Kidney (tissue), 14 donors: ENCODE measurements around the gene CMTM4. TPM values are rescaled to one million over a fixed set of nuclear protein-coding genes. Genes with fewer than 3 reads are reported as not detected.
A peak's percentile ranks its signal among the peaks of the same experiment; 100 is the strongest.

Source experiments
- DNase-seq, 5 donors: peaks; one replicate each; pipeline ENCODE4 v3.0.0-alpha.2; 2013 to 2020
- FAIRE-seq: peaks from 2 replicates; lab custom pipeline; 2012; peaks lifted over from hg19 to GRCh38; lab: Jason Lieb, UNC
- H3K27ac ChIP-seq, 2 donors: one replicate each; pipeline ENCODE4 v1.7.0; 2013; ENCODE audit warnings: low read depth in 2 of 2, low read length in 2 of 2, inconsistent platforms in 1 of 2
- H3K27me3 ChIP-seq: one replicate; pipeline ENCODE4 v1.7.1; 2013; ENCODE audit warnings: low read length, inconsistent platforms; ENCODE audit not compliant: control insufficient read depth, insufficient read depth
- H3K36me3 ChIP-seq, 3 donors: one replicate each; pipeline versions ENCODE4 v1.7.0 to v1.7.1; 2013; ENCODE audit warnings: low read length in 3 of 3, control low read depth in 1 of 3, inconsistent platforms in 1 of 3; ENCODE audit not compliant: insufficient read depth in 3 of 3, control insufficient read depth in 2 of 3
- H3K4me1 ChIP-seq, 3 donors: one replicate each; pipeline versions ENCODE4 v1.7.0 to v1.7.1; 2013; ENCODE audit warnings: low read length in 3 of 3, inconsistent platforms in 1 of 3, low read depth in 1 of 3; ENCODE audit not compliant: control insufficient read depth in 2 of 3, insufficient read depth in 2 of 3
- H3K4me3 ChIP-seq, 3 donors: one replicate each; pipeline versions ENCODE4 v1.7.0 to v1.8.1; 2013; ENCODE audit warnings: low read length in 3 of 3, control low read depth in 1 of 3, inconsistent platforms in 1 of 3
- H3K9ac ChIP-seq, 3 donors: one replicate each; pipeline versions ENCODE4 v1.7.0 to v1.7.1; 2013; ENCODE audit warnings: low read length in 3 of 3, control low read depth in 1 of 3, inconsistent platforms in 1 of 3
- H3K9me3 ChIP-seq, 3 donors: one replicate each; pipeline versions ENCODE4 v1.7.0 to v1.7.1; 2013; ENCODE audit warnings: low read length in 3 of 3, control low read depth in 1 of 3, inconsistent platforms in 1 of 3; ENCODE audit not compliant: control insufficient read depth in 2 of 3, insufficient read depth in 1 of 3
- intact Hi-C: fragments of 100-400 bp; cut with DNase I; formaldehyde crosslinking; loops from one replicate; pipeline ENCODE4 v1.11.1; 2022
- polyA plus RNA-seq: library from polyadenylated mRNA; stranded (reverse); fragments of 350-450 nt; fragmentation: Illumina TruSeq; extraction: RNeasy Lipid Tissue Mini Kit (QIAGEN cat#74804); gene quantifications from one replicate; pipeline ENCODE4 v1.2.3, GENCODE V29; 2014; ENCODE audit warnings: low read depth, low replicate concordance; ENCODE audit not compliant: insufficient read depth
- total RNA-seq: library from RNA; stranded (reverse); fragmentation: NEBNext Ultra II Directional; extraction: Animal tissue kit (Norgen Biotek cat#: 25700); gene quantifications from one replicate; pipeline ENCODE4 v1.2.1, GENCODE V29; 2021
- TF ChIP-seq, protein P1 (sequence below): IDR thresholded peaks from 3 replicates; pipeline ENCODE4 v1.5.1; 2012; ENCODE audit warnings: mild to moderate bottlenecking, moderate library complexity, borderline replicate concordance; ENCODE audit not compliant: insufficient read depth; ENCODE audit errors: extremely low read depth
- donor health status: control.
- donor health status: control.
- donor health status: control.
- donor health status: control.
- donor health status: control.
- donor health status: DM: yes; HTN: yes; CAD: no.
- donor health status: Normal renal cell carcinoma (clear cell type).

Gene CMTM4
- total and polyA plus RNA-seq, 2 donors from 2014 or later: 43.2 to 82.2 TPM

DNA sequence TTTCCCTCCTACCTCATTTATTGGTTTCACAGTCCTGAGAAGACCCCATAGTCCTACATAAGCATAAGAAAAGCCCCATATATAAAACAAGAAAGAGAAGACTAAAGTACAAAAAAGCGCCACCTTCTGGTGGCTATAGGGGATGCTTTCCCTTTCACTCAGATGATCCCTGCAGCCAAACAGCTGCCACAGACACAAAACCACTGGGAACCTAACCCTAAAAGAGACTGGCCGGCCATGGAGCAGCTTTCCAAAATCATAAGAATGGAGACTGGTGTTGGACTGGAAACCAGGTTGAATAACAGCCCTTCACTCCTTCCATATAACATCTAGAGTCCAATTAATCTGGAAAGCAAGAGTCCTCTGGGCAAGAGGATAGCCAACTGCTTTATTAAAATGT is 43.5 kb upstream of the CMTM4 start:
- Histone ChIP-seq H3K27me3 (no peaks in the 10 kb centered on the region), H3K36me3 (peaks cover 5 to 44% (median 23%) of the 10 kb centered on the region in 3 donors), H3K4me1 (peaks cover 0 to 17% (median 14%) of the 10 kb centered on the region in 3 donors), H3K9ac (peak overlapping the region in 1 of 3 donors; percentile 43), H3K4me3 (no peak overlapping the region), H3K27ac (peak overlapping the region in 1 of 2 donors; percentile 71), H3K9me3 (no peaks in the 10 kb centered on the region)
- TF ChIP-seq, protein P1, sequence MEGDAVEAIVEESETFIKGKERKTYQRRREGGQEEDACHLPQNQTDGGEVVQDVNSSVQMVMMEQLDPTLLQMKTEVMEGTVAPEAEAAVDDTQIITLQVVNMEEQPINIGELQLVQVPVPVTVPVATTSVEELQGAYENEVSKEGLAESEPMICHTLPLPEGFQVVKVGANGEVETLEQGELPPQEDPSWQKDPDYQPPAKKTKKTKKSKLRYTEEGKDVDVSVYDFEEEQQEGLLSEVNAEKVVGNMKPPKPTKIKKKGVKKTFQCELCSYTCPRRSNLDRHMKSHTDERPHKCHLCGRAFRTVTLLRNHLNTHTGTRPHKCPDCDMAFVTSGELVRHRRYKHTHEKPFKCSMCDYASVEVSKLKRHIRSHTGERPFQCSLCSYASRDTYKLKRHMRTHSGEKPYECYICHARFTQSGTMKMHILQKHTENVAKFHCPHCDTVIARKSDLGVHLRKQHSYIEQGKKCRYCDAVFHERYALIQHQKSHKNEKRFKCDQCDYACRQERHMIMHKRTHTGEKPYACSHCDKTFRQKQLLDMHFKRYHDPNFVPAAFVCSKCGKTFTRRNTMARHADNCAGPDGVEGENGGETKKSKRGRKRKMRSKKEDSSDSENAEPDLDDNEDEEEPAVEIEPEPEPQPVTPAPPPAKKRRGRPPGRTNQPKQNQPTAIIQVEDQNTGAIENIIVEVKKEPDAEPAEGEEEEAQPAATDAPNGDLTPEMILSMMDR: peak; percentile 52
- intact Hi-C loops: no loop called here
- DNase-seq (peak in 2 of 5 donors; percentile 19 to 51), FAIRE-seq (no peak)

DNA sequence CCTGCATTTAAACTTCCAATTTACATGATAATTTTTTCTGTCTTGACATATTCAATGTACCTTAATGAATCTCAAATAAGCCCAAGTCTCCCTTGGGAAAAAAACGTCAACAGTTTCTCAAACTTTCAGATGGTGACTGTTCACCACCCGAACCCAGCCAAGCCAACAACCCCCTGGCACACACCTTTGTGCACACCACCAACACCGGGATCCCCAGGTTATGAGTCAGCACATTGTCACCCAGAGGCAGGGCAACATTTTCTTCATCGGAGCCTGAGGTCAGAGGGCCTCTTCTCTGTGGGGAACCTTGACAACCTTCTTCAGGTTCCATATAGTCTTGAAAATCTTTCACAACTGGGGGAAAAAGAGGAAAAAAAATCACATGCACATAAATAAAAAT is 39.3 kb upstream of the CMTM4 start:
- Histone ChIP-seq H3K27me3 (no peaks in the 10 kb centered on the region), H3K36me3 (peaks cover 10 to 55% (median 42%) of the 10 kb centered on the region in 3 donors), H3K4me1 (peaks cover 0 to 7% (median 5%) of the 10 kb centered on the region in 3 donors), H3K9ac (no peak overlapping the region), H3K4me3 (no peak overlapping the region), H3K27ac (no peak overlapping the region), H3K9me3 (no peaks in the 10 kb centered on the region)
- DNase-seq (no peak), FAIRE-seq (no peak)
- intact Hi-C loops: no loop called here
- TF ChIP-seq, protein P1: no peak

DNA sequence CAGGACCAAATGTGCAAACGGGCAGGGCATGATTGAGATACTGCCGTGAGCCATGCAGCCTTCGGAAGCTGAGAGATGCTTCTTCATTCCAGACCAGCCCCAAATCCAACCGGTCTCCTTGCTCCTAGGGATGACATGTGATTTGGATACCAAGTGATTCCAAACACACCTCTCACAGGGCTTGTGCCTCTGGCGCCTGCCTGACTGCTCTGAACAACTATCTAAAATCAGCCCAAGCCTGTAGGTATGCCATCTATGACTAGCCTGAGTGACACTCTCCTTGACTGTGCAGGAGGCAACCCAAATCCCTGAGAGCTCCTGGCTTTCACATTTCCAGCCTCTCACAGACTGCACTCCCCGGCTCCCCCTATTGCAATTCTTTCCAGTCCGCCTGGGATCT is 34.6 kb upstream of the CMTM4 start:
- Histone ChIP-seq H3K9me3 (no peaks in the 10 kb centered on the region), H3K4me1 (no peaks in the 10 kb centered on the region), H3K9ac (no peak overlapping the region), H3K27ac (no peak overlapping the region), H3K36me3 (peaks cover 8 to 59% (median 48%) of the 10 kb centered on the region in 3 donors), H3K27me3 (no peaks in the 10 kb centered on the region), H3K4me3 (no peak overlapping the region)
- TF ChIP-seq, protein P1: no peak
- no peak for DNase-seq
- FAIRE-seq: no peak
- intact Hi-C loops: no loop called here

DNA sequence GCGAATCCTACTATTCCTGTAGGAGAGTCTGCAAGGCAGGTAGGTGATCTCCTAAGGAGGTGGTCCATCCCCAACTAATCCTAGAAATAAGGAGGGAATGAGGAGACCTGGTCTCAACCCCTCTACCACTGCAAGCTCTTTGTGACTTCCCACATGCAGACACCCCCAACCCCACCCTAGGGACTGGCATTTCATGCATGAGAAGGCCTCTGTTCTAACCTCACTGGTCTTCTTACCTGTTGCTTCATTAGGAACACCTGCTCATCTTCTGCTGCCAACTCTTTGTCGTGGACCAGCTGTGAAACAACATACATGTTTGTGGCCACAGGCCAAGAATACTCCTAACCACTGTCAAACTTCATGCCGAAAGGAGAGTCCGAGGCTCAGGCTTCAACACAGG is 32.3 kb upstream of the CMTM4 start:
- no peak overlapping the region for H3K27ac ChIP-seq
- no peak for FAIRE-seq
- H3K27me3 ChIP-seq: no peaks in the 10 kb centered on the region
- DNase-seq: no peak
- TF ChIP-seq, protein P1: no peak
- H3K9ac ChIP-seq: no peak overlapping the region
- intact Hi-C loops: loop anchor here (10.0 kb wide), 1 partner anchor 136 kb away; no protein-coding TSS in a partner anchor
- H3K4me1 ChIP-seq: no peaks in the 10 kb centered on the region
- H3K9me3 ChIP-seq: no peaks in the 10 kb centered on the region
- H3K4me3 ChIP-seq: no peak overlapping the region
- H3K36me3 ChIP-seq: peaks cover 13 to 62% (median 46%) of the 10 kb centered on the region in 3 donors
